K562 (cell line): ENCODE measurements around the gene GPR152. TPM values are rescaled to one million over a fixed set of nuclear protein-coding genes. Genes with fewer than 3 reads are reported as not detected.
"Not testable (repeated sequence)": the region's sequence is repeated elsewhere in the genome, so short reads cannot be mapped to it uniquely, and the experiment has no call there.

Source experiments
- ATAC-seq: fragments of 200-7000 bp; cut with Tn5 transposase; 3 replicates; pipeline ENCODE4 v1.9.1; 2020; ENCODE audit warnings: moderate library complexity
- BruUV-seq: library from RNA; stranded (reverse); fragments of 400-500 nt; replicated peaks from 2 replicates; lab custom pipeline; 2021; lab: Mats Ljungman, UMichigan
- CTCF ChIA-PET: fragments of 300-600 bp; formaldehyde crosslinking; extraction: SDS; loops from one replicate; lab custom pipeline; 2021; ENCODE audit warnings: low intra/inter-chr PET ratio; lab: Yijun Ruan, JAX
- POLR2A ChIA-PET: fragments of 300-600, 350-650 bp; sonication (Branson Sonifier 250); formaldehyde crosslinking; extraction: SDS; loops from one replicate; lab custom pipeline; 2021; ENCODE audit warnings: antibody characterized with exemption, inconsistent platforms; lab: Yijun Ruan, JAX
- DNase-seq, 4 experiments: peaks; one replicate each; pipeline versions ENCODE4 v3.0.0 to v3.0.0-alpha.2; 2011 to 2018; ENCODE audit warnings: low spot score in 3 of 4, mixed read lengths in 3 of 4; ENCODE audit errors: extremely low read depth in 1 of 4
- FAIRE-seq: peaks from 2 replicates; lab custom pipeline; 2011; peaks lifted over from hg19 to GRCh38; lab: Jason Lieb, UNC
- H2AFZ ChIP-seq: 2 replicates; pipeline ENCODE4 v1.6.0; 2011; ENCODE audit warnings: low read depth, low read length, control low read depth, inconsistent platforms
- H3K27ac ChIP-seq: fragments of 200-600 bp; 3 replicates; pipeline ENCODE4 v1.8.0; 2011; ENCODE audit warnings: low read depth, mild to moderate bottlenecking, control low read depth, inconsistent platforms, low read length, moderate library complexity, mixed read lengths; ENCODE audit errors: extremely low read depth
- H3K27me3 ChIP-seq, 2 experiments: fragments of 300-600 bp in 1 of 2; 2 replicates in 1 of 2; 3 replicates in 1 of 2; pipeline versions ENCODE4 v1.6.0 to v1.8.0; 2011; ENCODE audit warnings: inconsistent platforms in 2 of 2, low read length in 2 of 2, mild to moderate bottlenecking in 1 of 2, mixed read lengths in 1 of 2, moderate library complexity in 1 of 2; ENCODE audit not compliant: control insufficient read depth in 2 of 2, insufficient read depth in 2 of 2
- H3K36me3 ChIP-seq: fragments of 300-600 bp; 3 replicates; pipeline ENCODE4 v1.8.0; 2011; ENCODE audit warnings: mild to moderate bottlenecking, low read length, inconsistent platforms; ENCODE audit not compliant: control insufficient read depth, insufficient read depth
- H3K4me1 ChIP-seq, 2 experiments: fragments of 200-600 bp in 1 of 2; replicated peaks in 1 of 2; 2 replicates in 1 of 2; 3 replicates in 1 of 2; pipeline versions ENCODE4 v1.5.1 to v1.8.0; 2011; ENCODE audit warnings: inconsistent platforms in 2 of 2, low read length in 2 of 2, mild to moderate bottlenecking in 1 of 2, mixed read lengths in 1 of 2, moderate library complexity in 1 of 2; ENCODE audit not compliant: control insufficient read depth in 2 of 2, insufficient read depth in 2 of 2
- H3K4me2 ChIP-seq: 2 replicates; pipeline ENCODE4 v1.6.1; 2011; ENCODE audit warnings: low read length, control low read depth, inconsistent platforms, mixed read lengths; ENCODE audit not compliant: insufficient read depth
- H3K4me3 ChIP-seq: fragments of 200-600 bp; sonication (generic), shearing (Covaris generic); 2 replicates; pipeline ENCODE4 v1.5.1; 2016; ENCODE audit warnings: control low read depth, inconsistent platforms
- H3K79me2 ChIP-seq: fragments of 200-600 bp; 3 replicates; pipeline ENCODE4 v1.8.0; 2011; ENCODE audit warnings: low read length, inconsistent platforms; ENCODE audit not compliant: control insufficient read depth, insufficient read depth
- H3K9ac ChIP-seq, 2 experiments: 2 replicates each; pipeline versions ENCODE4 v1.6.0 to v1.6.1; 2011; ENCODE audit warnings: low read depth in 2 of 2, low read length in 2 of 2, control low read depth in 1 of 2, inconsistent platforms in 1 of 2, mild to moderate bottlenecking in 1 of 2, mixed read lengths in 1 of 2; ENCODE audit not compliant: insufficient read depth in 1 of 2
- H3K9me1 ChIP-seq: one replicate; pipeline ENCODE4 v1.6.0; 2011; ENCODE audit warnings: inconsistent platforms, mild to moderate bottlenecking, low read length, moderate library complexity; ENCODE audit not compliant: control insufficient read depth, insufficient read depth
- H3K9me3 ChIP-seq: replicated peaks from 2 replicates; pipeline ENCODE4 v1.5.1; 2011; ENCODE audit warnings: low read depth, low read length, inconsistent platforms; ENCODE audit not compliant: control insufficient read depth, insufficient read depth
- H4K20me1 ChIP-seq: replicated peaks from 2 replicates; pipeline ENCODE4 v1.6.1; 2011; ENCODE audit warnings: low read length, inconsistent platforms, mixed read lengths; ENCODE audit not compliant: control insufficient read depth, insufficient read depth
- CC2D1A ChIP-seq: fragments of 450-650 bp; IDR thresholded peaks from 2 replicates; pipeline ENCODE4 v1.6.1; 2017; ENCODE audit warnings: mild to moderate bottlenecking
- GABPB1 ChIP-seq: sonication (generic); formaldehyde crosslinking; IDR thresholded peaks from 2 replicates; pipeline ENCODE4 v1.8.0; 2022; ENCODE audit warnings: mild to moderate bottlenecking, missing genetic modification reagents
- MTA3 ChIP-seq: fragments of 450-650 bp; formaldehyde crosslinking; IDR thresholded peaks from 2 replicates; pipeline ENCODE4 v1.6.1; 2017; ENCODE audit warnings: mild to moderate bottlenecking, borderline replicate concordance
- NFYB ChIP-seq: IDR thresholded peaks from 2 replicates; pipeline ENCODE4 v1.6.1; 2011; ENCODE audit warnings: mild to moderate bottlenecking, moderate library complexity; ENCODE audit not compliant: insufficient read length; ENCODE audit errors: extremely low read depth
- POLR2A ChIP-seq: fragments of 450-650 bp; conservative IDR thresholded peaks from 2 replicates; pipeline ENCODE4 v1.6.1; 2016
- RBM25 ChIP-seq: fragments of 200-400 bp; formaldehyde crosslinking; IDR thresholded peaks from 2 replicates; pipeline ENCODE4 v1.6.1; 2018; ENCODE audit warnings: low read length, low read depth, moderate library complexity; ENCODE audit not compliant: severe bottlenecking
- SUPT5H ChIP-seq: fragments of 450-650 bp; IDR thresholded peaks from 2 replicates; pipeline ENCODE4 v1.6.1; 2016
- TBP ChIP-seq: optimal IDR thresholded peaks from 2 replicates; pipeline ENCODE3; 2011; ENCODE audit warnings: low read depth, low read length, improper control_type of control experiment
- ZBTB5 ChIP-seq: fragments of 450-650 bp; IDR thresholded peaks from 2 replicates; pipeline ENCODE4 v1.6.1; 2017; ENCODE audit warnings: antibody characterized with exemption
- ZNF316 ChIP-seq: fragments of 450-650 bp; IDR thresholded peaks from 2 replicates; pipeline ENCODE4 v1.6.1; 2016
- WGBS: fragments of 100-300 bp; shearing (Covaris generic); methylation state at CpG from one replicate; pipeline ENCODE4 v1.1.6; 2016; ENCODE audit warnings: low coverage, mixed read lengths; ENCODE audit not compliant: insufficient coverage; ENCODE audit errors: missing lambda C conversion rate; 5-methylcytosine and 5-hydroxymethylcytosine counted together
- in situ Hi-C: fragments of 300-500 bp; cut with MboI; formaldehyde crosslinking; loops from 4 replicates; pipeline ENCODE4 v1.15.0; 2018; ENCODE audit warnings: inconsistent platforms, mixed read lengths
- intact Hi-C: fragments of 100-400 bp; cut with micrococcal nuclease; formaldehyde crosslinking; loops from 2 replicates; pipeline ENCODE4 v1.14.2; 2022
- polyA plus RNA-seq, 8 experiments: library from polyadenylated mRNA; depleted of rRNA in 4 of 8; stranded (reverse) in 5 of 8; unstranded in 3 of 8; fragments of >200 nt; fragmentation: Nextera tagmentation in 2 of 8; fragmentation: Illumina TruSeq in 1 of 8; extraction: Ambion mirVana in 2 of 8; extraction: Trizol in 1 of 8; gene quantifications; 2 replicates each; pipeline versions ENCODE4 v1.2.1 to v1.2.3, GENCODE V29; 2011 to 2014; ENCODE audit warnings: inconsistent platforms in 1 of 8, missing spikeins in 1 of 8
- total RNA-seq, 7 experiments: library from RNA; depleted of rRNA in 6 of 7; stranded (reverse); fragments of >200 nt in 6 of 7; fragmentation: Illumina TruSeq in 2 of 7; extraction: Trizol in 2 of 7; gene quantifications; 2 replicates each; pipeline versions ENCODE4 v1.2.1 to v1.2.3, GENCODE V29; 2011 to 2021; ENCODE audit warnings: low replicate concordance in 1 of 7

Gene GPR152
- total and polyA plus RNA-seq, 9 of the 15 experiments (the other 6 are each of a cell fraction or from before 2014, with no cell fraction given): not detected

DNA sequence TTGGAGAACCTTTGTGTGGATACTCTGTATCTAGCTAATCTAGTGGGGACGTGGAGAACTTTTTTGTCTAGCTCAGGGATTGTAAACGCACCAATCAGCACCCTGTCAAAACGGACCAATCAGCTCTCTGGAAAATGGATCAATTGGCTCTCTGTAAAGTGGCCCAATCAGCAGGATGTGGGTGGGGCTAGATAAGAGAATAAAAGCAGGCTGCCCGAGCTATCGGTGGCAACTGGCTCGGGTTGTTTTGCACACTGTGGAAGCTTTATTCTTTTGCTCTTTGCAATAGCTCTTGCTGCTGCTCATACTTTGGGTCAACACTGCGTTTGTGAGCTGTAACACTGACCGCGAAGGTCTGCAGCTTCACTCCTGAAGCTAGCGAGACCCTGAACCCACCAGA lies 24.2 kb upstream of the GPR152 start:
- H3K9me1 ChIP-seq, H3K4me3 ChIP-seq, in situ Hi-C loops, H3K9ac ChIP-seq, CTCF ChIA-PET, H3K36me3 ChIP-seq, BruUV-seq, H3K9me3 ChIP-seq, H4K20me1 ChIP-seq: not testable (repeated sequence)
- DNase-seq (peak in 1 of 4 experiments; percentile 50), ATAC-seq (peak; percentile 57)
- TF ChIP-seq TBP (peak; percentile 39), ZBTB5 (peak; percentile 84), RBM25 (peak; percentile 4), GABPB1 (0 out of 2 replicates have a peak, but pooled peaks have one; percentile 11), POLR2A (peak; percentile 62), MTA3 (peak; percentile 65; the same call in 1 of the 2 replicates), ZNF316 (peak; percentile 38; the same call in 1 of the 2 replicates), CC2D1A (peak; percentile 93), SUPT5H (0 out of 2 replicates have a peak, but pooled peaks have one; percentile 30), NFYB (peak; percentile 68)
- TF ChIP-seq, all 486 proteins: peak for 10; not testable (repeated sequence) for 476
- POLR2A ChIA-PET: interaction anchor here (0.5 to 1.5 kb wide), 7 partner anchors 9 to 215 kb away, joined by 3 to 4 read pairs (median 3); no protein-coding TSS in a partner anchor
- H3K4me2 ChIP-seq, H3K79me2 ChIP-seq, H3K27me3 ChIP-seq, intact Hi-C loops: not testable (repeated sequence)
- Histone ChIP-seq H3K4me1 (peaks cover 12 to 24% of the 10 kb centered on the region in 2 experiments; a peak in 4 of 5 replicates), H3K27ac (peak overlapping the region; percentile 69), H2AFZ (peak overlapping the region; percentile 73)
- WGBS: 65% methylated on average over 10 of the region's 10 CpGs
- FAIRE-seq: peak; percentile 49
